ENCODE results near the gene NAP1L4. TPM values are rescaled to one million over a fixed set of nuclear protein-coding genes. Genes with fewer than 3 reads are reported as not detected.

NAP1L4 gene
- total and polyA plus RNA-seq, 2 experiments from 2014 or later, result 68.8 to 121 TPM

GRCh38 chr11:2926611-2927051 lies 65.5 kb downstream of the NAP1L4 start:
- Histone ChIP-seq H3K9me2 (ENCODE audit: insufficient read depth) (no peaks in the 10 kb centered on the region), H2AFZ (no peak overlapping the region), H3K4me3 (no peak overlapping the region), H3F3A (ENCODE audit: insufficient read depth) (no peaks in the 10 kb centered on the region), H3K9me3 (ENCODE audit: low read depth) (no peaks in the 10 kb centered on the region), H3K36me3 (ENCODE audit: low read depth) (no peaks in the 10 kb centered on the region), H3K79me2 (ENCODE audit: insufficient read depth) (peaks cover 6% of the 10 kb centered on the region; the same call in 1 of the 2 replicates), H3K4me1 (ENCODE audit: insufficient read depth) (peaks cover 2% of the 10 kb centered on the region; the same call in 1 of the 2 replicates), H3K4me2 (ENCODE audit: unreplicated experiment) (no peak overlapping the region), H3K9ac (no peak overlapping the region), H4K20me1 (ENCODE audit: insufficient read depth) (no peaks in the 10 kb centered on the region), H3K27ac (no peak overlapping the region), H3K27me3 (replicated peaks; ENCODE audit: insufficient read depth) (no peaks in the 10 kb centered on the region)
- DNase-seq, result no peak
- WGBS, 2 experiments (ENCODE audit: low coverage in 1 of 2, low lambda C conversion rate in 2 of 2, missing lambda C conversion rate in 2 of 2), result 90 to 92% methylated on average over 9 to 11 of the region's 11 CpGs
- in situ Hi-C loops (cut with MboI), result no loop called here
- TF ChIP-seq EZH2 (IDR thresholded peaks at IDR 0.05; ENCODE audit: insufficient read depth, poor library complexity, severe bottlenecking) (no peak), EZH2phosphoT487 (IDR thresholded peaks at IDR 0.05; ENCODE audit: insufficient read depth, low read depth) (no peak)

GRCh38 chr11:2924821-2925675 lies 67.1 kb downstream of the NAP1L4 start:
- no peak overlapping the region for H3K4me3 ChIP-seq
- WGBS, 2 experiments (ENCODE audit: low coverage in 1 of 2, low lambda C conversion rate in 2 of 2, missing lambda C conversion rate in 2 of 2), result 92 to 93% methylated on average over 30 of the region's 30 CpGs
- in situ Hi-C loops (cut with MboI), result no loop called here
- no peaks in the 10 kb centered on the region for H3F3A ChIP-seq (ENCODE audit: insufficient read depth)
- no peak overlapping the region for H3K4me2 ChIP-seq (ENCODE audit: unreplicated experiment)
- no peak overlapping the region for H3K9ac ChIP-seq
- no peaks in the 10 kb centered on the region for H4K20me1 ChIP-seq (ENCODE audit: insufficient read depth)
- H3K9me2 ChIP-seq (ENCODE audit: insufficient read depth), result no peaks in the 10 kb centered on the region
- peaks cover 2% of the 10 kb centered on the region; the same call in 1 of the 2 replicates for H3K4me1 ChIP-seq (ENCODE audit: insufficient read depth)
- H3K79me2 ChIP-seq (ENCODE audit: insufficient read depth), result peaks cover 6% of the 10 kb centered on the region; the same call in 1 of the 2 replicates
- no peak overlapping the region for H3K27ac ChIP-seq
- no peaks in the 10 kb centered on the region for H3K27me3 ChIP-seq (replicated peaks; ENCODE audit: insufficient read depth)
- TF ChIP-seq EZH2 (IDR thresholded peaks at IDR 0.05; ENCODE audit: insufficient read depth, poor library complexity, severe bottlenecking), result no peak
- no peak for TF ChIP-seq EZH2phosphoT487 (IDR thresholded peaks at IDR 0.05; ENCODE audit: insufficient read depth, low read depth)
- H2AFZ ChIP-seq, result no peak overlapping the region
- DNase-seq, result no peak
- no peaks in the 10 kb centered on the region for H3K9me3 ChIP-seq (ENCODE audit: low read depth)
- no peaks in the 10 kb centered on the region for H3K36me3 ChIP-seq (ENCODE audit: low read depth)

- H3K36me3 ChIP-seq (ENCODE audit: low read depth), result no peaks in the 10 kb centered on the region
- 83 to 88% methylated on average over 10 of the region's 10 CpGs for WGBS, 2 experiments (ENCODE audit: low coverage in 1 of 2, low lambda C conversion rate in 2 of 2, missing lambda C conversion rate in 2 of 2)
- no peak overlapping the region for H3K27ac ChIP-seq
- no peaks in the 10 kb centered on the region for H3K9me3 ChIP-seq (ENCODE audit: low read depth)
- H3F3A ChIP-seq (ENCODE audit: insufficient read depth), result no peaks in the 10 kb centered on the region
- no peak overlapping the region for H3K4me2 ChIP-seq (ENCODE audit: unreplicated experiment)
- no peak for DNase-seq
- no peaks in the 10 kb centered on the region for H4K20me1 ChIP-seq (ENCODE audit: insufficient read depth)
- no peaks in the 10 kb centered on the region; the same call in 1 of the 2 replicates for H3K4me1 ChIP-seq (ENCODE audit: insufficient read depth)
- in situ Hi-C loops (cut with MboI), result no loop called here
- TF ChIP-seq EZH2phosphoT487 (IDR thresholded peaks at IDR 0.05; ENCODE audit: insufficient read depth, low read depth), result no peak
- no peak for TF ChIP-seq EZH2 (IDR thresholded peaks at IDR 0.05; ENCODE audit: insufficient read depth, poor library complexity, severe bottlenecking)
- H3K9ac ChIP-seq, result no peak overlapping the region
- no peaks in the 10 kb centered on the region for H3K9me2 ChIP-seq (ENCODE audit: insufficient read depth)
- peaks cover 6% of the 10 kb centered on the region; the same call in 1 of the 2 replicates for H3K79me2 ChIP-seq (ENCODE audit: insufficient read depth)
- no peaks in the 10 kb centered on the region for H3K27me3 ChIP-seq (replicated peaks; ENCODE audit: insufficient read depth)
- no peak overlapping the region for H2AFZ ChIP-seq
- no peak overlapping the region for H3K4me3 ChIP-seq
Measured at GRCh38 chr11:2924381-2924780, 67.7 kb downstream of the NAP1L4 start.

GRCh38 chr11:2923446-2924375 lies 68.4 kb downstream of the NAP1L4 start:
- peaks cover 6% of the 10 kb centered on the region; the same call in 1 of the 2 replicates for H3K79me2 ChIP-seq (ENCODE audit: insufficient read depth)
- no peaks in the 10 kb centered on the region for H3F3A ChIP-seq (ENCODE audit: insufficient read depth)
- no peak overlapping the region for H3K27ac ChIP-seq
- no peaks in the 10 kb centered on the region for H3K27me3 ChIP-seq (replicated peaks; ENCODE audit: insufficient read depth)
- WGBS, 2 experiments (ENCODE audit: low coverage in 1 of 2, low lambda C conversion rate in 2 of 2, missing lambda C conversion rate in 2 of 2), result 86% methylated on average over 19 to 21 of the region's 22 CpGs
- no peaks in the 10 kb centered on the region for H3K36me3 ChIP-seq (ENCODE audit: low read depth)
- no peak for DNase-seq
- no peak for TF ChIP-seq EZH2 (IDR thresholded peaks at IDR 0.05; ENCODE audit: insufficient read depth, poor library complexity, severe bottlenecking)
- no peak for TF ChIP-seq EZH2phosphoT487 (IDR thresholded peaks at IDR 0.05; ENCODE audit: insufficient read depth, low read depth)
- H3K9me2 ChIP-seq (ENCODE audit: insufficient read depth), result no peaks in the 10 kb centered on the region
- no peak overlapping the region for H3K9ac ChIP-seq
- H3K4me1 ChIP-seq (ENCODE audit: insufficient read depth), result no peaks in the 10 kb centered on the region; the same call in 1 of the 2 replicates
- H3K9me3 ChIP-seq (ENCODE audit: low read depth), result no peaks in the 10 kb centered on the region
- in situ Hi-C loops (cut with MboI), result no loop called here
- no peak overlapping the region for H2AFZ ChIP-seq
- no peak overlapping the region for H3K4me2 ChIP-seq (ENCODE audit: unreplicated experiment)
- no peak overlapping the region for H3K4me3 ChIP-seq
- no peaks in the 10 kb centered on the region for H4K20me1 ChIP-seq (ENCODE audit: insufficient read depth)
